HepG2 (cell line): ENCODE measurements around the gene FLAD1. TPM values are rescaled to one million over a fixed set of nuclear protein-coding genes. Genes with fewer than 3 reads are reported as not detected.

ENCODE experiments used
- ARID5B ChIP-seq: IDR thresholded peaks from 2 replicates; pipeline ENCODE4 v1.4.0; 2020; ENCODE audit warnings: mild to moderate bottlenecking, missing genetic modification reagents
- EEA1 ChIP-seq: sonication (generic); formaldehyde crosslinking; IDR thresholded peaks from 2 replicates; pipeline ENCODE4 v1.5.1; 2020; ENCODE audit warnings: mild to moderate bottlenecking, missing genetic modification reagents, borderline replicate concordance
- HIC2 ChIP-seq: sonication (generic); formaldehyde crosslinking; IDR thresholded peaks from 2 replicates; pipeline ENCODE4 v1.9.0; 2022; ENCODE audit warnings: low read depth, missing genetic modification reagents
- HOMEZ ChIP-seq: IDR thresholded peaks from 2 replicates; pipeline ENCODE4 v1.6.1; 2016; ENCODE audit warnings: low read depth
- MNT ChIP-seq: fragments of 450-650 bp; IDR thresholded peaks from 2 replicates; pipeline ENCODE4 v1.6.1; 2016
- MYC ChIP-seq: sonication (generic); formaldehyde crosslinking; IDR thresholded peaks from 2 replicates; pipeline ENCODE4 v1.9.0; 2021; ENCODE audit warnings: missing genetic modification reagents, borderline replicate concordance
- NFATC3 ChIP-seq: sonication (generic); formaldehyde crosslinking; IDR thresholded peaks from 2 replicates; pipeline ENCODE4 v1.5.1; 2020; ENCODE audit warnings: mild to moderate bottlenecking, missing genetic modification reagents
- NFKB2 ChIP-seq: sonication (generic); formaldehyde crosslinking; IDR thresholded peaks from 2 replicates; pipeline ENCODE4 v1.4.0; 2020; ENCODE audit warnings: missing genetic modification reagents, borderline replicate concordance
- PLRG1 ChIP-seq: fragments of 450-650 bp; conservative IDR thresholded peaks from 2 replicates; pipeline ENCODE4 v1.6.1; 2016
- ZBTB20 ChIP-seq: sonication (generic); formaldehyde crosslinking; IDR thresholded peaks from 2 replicates; pipeline ENCODE4 v1.8.1; 2023; ENCODE audit warnings: missing genetic modification reagents, low read depth, mild to moderate bottlenecking, borderline replicate concordance
- ZNF558 ChIP-seq: sonication (generic); formaldehyde crosslinking; IDR thresholded peaks from 2 replicates; pipeline ENCODE4 v1.9.0; 2022; ENCODE audit warnings: mild to moderate bottlenecking, missing genetic modification reagents, borderline replicate concordance
- ZNF678 ChIP-seq: sonication (generic); formaldehyde crosslinking; IDR thresholded peaks from 2 replicates; pipeline ENCODE4 v1.4.0; 2020; ENCODE audit warnings: mild to moderate bottlenecking, missing genetic modification reagents
- ZNF75D ChIP-seq: sonication (generic); formaldehyde crosslinking; IDR thresholded peaks from 2 replicates; pipeline ENCODE4 v1.8.1; 2023; ENCODE audit warnings: missing genetic modification reagents, mild to moderate bottlenecking, borderline replicate concordance
- polyA plus RNA-seq, 8 experiments: library from polyadenylated mRNA; depleted of rRNA in 3 of 8; stranded (reverse) in 7 of 8; unstranded in 1 of 8; fragments of >200 nt; fragmentation: Illumina TruSeq in 4 of 8; extraction: Trizol in 4 of 8; gene quantifications; 2 replicates each; pipeline versions ENCODE4 v1.2.1 to v1.2.3, GENCODE V29; 2011 to 2016; ENCODE audit warnings: low read depth in 4 of 8, missing spikeins in 1 of 8, mixed read lengths in 1 of 8; ENCODE audit not compliant: insufficient read depth in 1 of 8
- total RNA-seq, 5 experiments: library from RNA; depleted of rRNA; stranded (reverse); fragments of >200 nt; fragmentation: Illumina TruSeq; extraction: Trizol; gene quantifications; 2 replicates each; pipeline ENCODE4 v1.2.3, GENCODE V29; 2016; ENCODE audit warnings: low read depth in 1 of 5
- TF ChIP-seq, protein P1 (sequence below): sonication (generic); formaldehyde crosslinking; IDR thresholded peaks from 2 replicates; pipeline ENCODE4; 2020; ENCODE audit warnings: missing genetic modification reagents, mild to moderate bottlenecking, borderline replicate concordance
- TF ChIP-seq, protein P2 (sequence below): sonication (generic); formaldehyde crosslinking; IDR thresholded peaks from 2 replicates; pipeline ENCODE4 v1.8.0; 2022; ENCODE audit warnings: low read depth, missing genetic modification reagents

FLAD1 gene
- total and polyA plus RNA-seq, 2 of the 13 experiments (the other 11 are each of a cell fraction or from before 2014, with no cell fraction given): 25.9 to 32.8 TPM

DNA sequence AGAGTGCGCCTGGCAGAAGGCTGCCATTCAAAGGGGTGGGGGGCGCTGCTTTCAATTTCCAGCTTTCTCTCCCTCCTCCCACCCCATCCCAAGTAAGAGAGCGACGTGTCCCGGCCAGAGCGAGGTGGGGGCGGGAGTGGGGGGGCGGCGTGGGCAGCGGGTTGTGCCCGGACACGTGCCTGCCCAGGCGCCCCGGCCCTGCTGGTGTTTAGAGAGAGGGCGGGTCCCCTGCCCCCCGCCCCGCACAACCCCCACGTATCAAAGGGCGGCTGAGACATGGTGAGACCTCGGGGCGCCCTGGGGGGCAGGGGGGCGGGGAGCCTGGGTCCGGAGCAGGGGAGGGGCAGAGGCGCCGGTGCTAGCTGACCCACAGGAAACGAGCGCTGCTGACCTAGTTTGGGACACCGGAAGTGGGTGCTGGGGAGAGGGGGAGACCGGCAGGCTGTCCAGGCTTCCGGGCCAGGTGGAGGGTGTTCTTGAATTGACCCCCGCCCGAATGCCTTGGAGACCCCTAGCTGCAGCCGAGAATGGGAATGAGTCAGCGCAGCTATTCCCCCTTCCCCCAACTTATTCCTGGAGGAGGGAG lies 20.7 kb downstream of the FLAD1 start (continued):
- TF ChIP-seq ZBTB20 (CRISPR knock-in tag) (0 out of 2 replicates have a peak, but pooled peaks have one; percentile 54), MYC (peak; percentile 89), HOMEZ (CRISPR knock-in tag) (no peak), PLRG1 (no peak), MNT (peak; percentile 17; the same call in 1 of the 2 replicates), NFATC3 (no peak), ARID5B (CRISPR knock-in tag) (peak; percentile 29; the same call in 1 of the 2 replicates), NFKB2 (CRISPR knock-in tag) (no peak), HIC2 (CRISPR knock-in tag) (no peak), ZNF75D (no peak), ZNF678 (CRISPR knock-in tag) (no peak), ZNF558 (CRISPR knock-in tag) (0 out of 2 replicates have a peak, but pooled peaks have one; percentile 27), EEA1 (no peak)
- TF ChIP-seq, protein P1, sequence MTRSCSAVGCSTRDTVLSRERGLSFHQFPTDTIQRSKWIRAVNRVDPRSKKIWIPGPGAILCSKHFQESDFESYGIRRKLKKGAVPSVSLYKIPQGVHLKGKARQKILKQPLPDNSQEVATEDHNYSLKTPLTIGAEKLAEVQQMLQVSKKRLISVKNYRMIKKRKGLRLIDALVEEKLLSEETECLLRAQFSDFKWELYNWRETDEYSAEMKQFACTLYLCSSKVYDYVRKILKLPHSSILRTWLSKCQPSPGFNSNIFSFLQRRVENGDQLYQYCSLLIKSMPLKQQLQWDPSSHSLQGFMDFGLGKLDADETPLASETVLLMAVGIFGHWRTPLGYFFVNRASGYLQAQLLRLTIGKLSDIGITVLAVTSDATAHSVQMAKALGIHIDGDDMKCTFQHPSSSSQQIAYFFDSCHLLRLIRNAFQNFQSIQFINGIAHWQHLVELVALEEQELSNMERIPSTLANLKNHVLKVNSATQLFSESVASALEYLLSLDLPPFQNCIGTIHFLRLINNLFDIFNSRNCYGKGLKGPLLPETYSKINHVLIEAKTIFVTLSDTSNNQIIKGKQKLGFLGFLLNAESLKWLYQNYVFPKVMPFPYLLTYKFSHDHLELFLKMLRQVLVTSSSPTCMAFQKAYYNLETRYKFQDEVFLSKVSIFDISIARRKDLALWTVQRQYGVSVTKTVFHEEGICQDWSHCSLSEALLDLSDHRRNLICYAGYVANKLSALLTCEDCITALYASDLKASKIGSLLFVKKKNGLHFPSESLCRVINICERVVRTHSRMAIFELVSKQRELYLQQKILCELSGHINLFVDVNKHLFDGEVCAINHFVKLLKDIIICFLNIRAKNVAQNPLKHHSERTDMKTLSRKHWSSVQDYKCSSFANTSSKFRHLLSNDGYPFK (CRISPR knock-in tag): no peak
- TF ChIP-seq, protein P2, sequence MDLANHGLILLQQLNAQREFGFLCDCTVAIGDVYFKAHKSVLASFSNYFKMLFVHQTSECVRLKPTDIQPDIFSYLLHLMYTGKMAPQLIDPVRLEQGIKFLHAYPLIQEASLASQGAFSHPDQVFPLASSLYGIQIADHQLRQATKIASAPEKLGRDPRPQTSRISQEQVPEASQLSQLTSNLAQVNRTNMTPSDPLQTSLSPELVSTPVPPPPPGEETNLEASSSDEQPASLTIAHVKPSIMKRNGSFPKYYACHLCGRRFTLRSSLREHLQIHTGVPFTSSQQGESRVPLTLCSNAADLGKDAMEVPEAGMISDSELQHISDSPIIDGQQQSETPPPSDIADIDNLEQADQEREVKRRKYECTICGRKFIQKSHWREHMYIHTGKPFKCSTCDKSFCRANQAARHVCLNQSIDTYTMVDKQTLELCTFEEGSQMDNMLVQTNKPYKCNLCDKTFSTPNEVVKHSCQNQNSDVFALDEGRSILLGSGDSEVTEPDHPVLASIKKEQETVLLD (CRISPR knock-in tag): no peak
